ENCODE data around the gene MTFR1L. TPM values are rescaled to one million over a fixed set of nuclear protein-coding genes. Genes with fewer than 3 reads are reported as not detected.

MTFR1L gene
- polyA plus RNA-seq, 1 donor from 2014 or later = 115 TPM

GRCh38 chr1:25784575-25785051 lies 35.1 kb upstream of the MTFR1L start:
- no peak overlapping the region for H2AFZ ChIP-seq (ENCODE audit: low read depth, low read length)
- H3K36me3 ChIP-seq (ENCODE audit: insufficient read depth, low read length) = no peaks in the 10 kb centered on the region
- no peaks in the 10 kb centered on the region for H3K79me2 ChIP-seq (replicated peaks; ENCODE audit: insufficient read depth, low read length)
- no peaks in the 10 kb centered on the region for H3F3A ChIP-seq (ENCODE audit: insufficient read depth, low read length, poor library complexity, severe bottlenecking)
- no peak overlapping the region for H3K27ac ChIP-seq (ENCODE audit: low read length)
- H3K4me2 ChIP-seq (ENCODE audit: low read length) = no peak overlapping the region
- H3K9me2 ChIP-seq (ENCODE audit: insufficient read depth, low read length) = no peaks in the 10 kb centered on the region
- no peak overlapping the region for H3K4me3 ChIP-seq (ENCODE audit: low read length)
- H3K27me3 ChIP-seq (ENCODE audit: insufficient read depth, low read depth, low read length) = no peaks in the 10 kb centered on the region
- H4K20me1 ChIP-seq (ENCODE audit: insufficient read depth) = no peaks in the 10 kb centered on the region
- no peaks in the 10 kb centered on the region for H3K9me3 ChIP-seq (ENCODE audit: low read length)
- no peak overlapping the region for H3K9ac ChIP-seq (ENCODE audit: low read length)
- TF ChIP-seq SMC3 (conservative IDR thresholded peaks at IDR 0.05; ENCODE audit: poor library complexity) (no peak), POLR2AphosphoS5 (IDR thresholded peaks at IDR 0.05) (no peak)

GRCh38 chr1:25785333-25786067 lies 34.3 kb upstream of the MTFR1L start:
- Histone ChIP-seq H2AFZ (ENCODE audit: low read depth, low read length) (no peak overlapping the region), H3K4me3 (ENCODE audit: low read length) (no peak overlapping the region), H3K27me3 (ENCODE audit: insufficient read depth, low read depth, low read length) (no peaks in the 10 kb centered on the region), H3K79me2 (replicated peaks; ENCODE audit: insufficient read depth, low read length) (no peaks in the 10 kb centered on the region), H4K20me1 (ENCODE audit: insufficient read depth) (no peaks in the 10 kb centered on the region), H3K4me2 (ENCODE audit: low read length) (no peak overlapping the region), H3K9me2 (ENCODE audit: insufficient read depth, low read length) (no peaks in the 10 kb centered on the region), H3K27ac (ENCODE audit: low read length) (no peak overlapping the region), H3K9ac (ENCODE audit: low read length) (no peak overlapping the region), H3K36me3 (ENCODE audit: insufficient read depth, low read length) (no peaks in the 10 kb centered on the region), H3K9me3 (ENCODE audit: low read length) (no peaks in the 10 kb centered on the region), H3F3A (ENCODE audit: insufficient read depth, low read length, poor library complexity, severe bottlenecking) (no peaks in the 10 kb centered on the region)
- TF ChIP-seq EP300 (conservative IDR thresholded peaks at IDR 0.05; ENCODE audit: poor library complexity, severe bottlenecking) (no peak), REST (IDR thresholded peaks at IDR 0.05; ENCODE audit: borderline replicate concordance) (no peak), POLR2AphosphoS5 (IDR thresholded peaks at IDR 0.05) (no peak), EZH2 (IDR thresholded peaks at IDR 0.05; ENCODE audit: borderline replicate concordance, insufficient read depth, low read length, poor library complexity, severe bottlenecking) (no peak), TAF1 (IDR thresholded peaks at IDR 0.05; ENCODE audit: low read depth) (no peak), SMC3 (conservative IDR thresholded peaks at IDR 0.05; ENCODE audit: poor library complexity) (no peak), RAD21 (conservative IDR thresholded peaks at IDR 0.05) (no peak), CTCF (IDR thresholded peaks at IDR 0.05; ENCODE audit: poor library complexity, severe bottlenecking) (no peak), MXI1 (conservative IDR thresholded peaks at IDR 0.05; ENCODE audit: poor library complexity, severe bottlenecking) (no peak)

Data from neural cell (in vitro differentiated cells).